Measurements from ENCODE around the gene CCM2.

CCM2 gene

GRCh38 chr7:45048748-45049147, 48.7 kb downstream of the CCM2 start:
- TF ChIP-seq Cebpa-rat (IDR thresholded peaks at IDR 0.05) = no peak
- Histone ChIP-seq H3K4me1 (peaks cover 16 to 44% (median 33%) of the 10 kb centered on the region in 10 experiments; a peak in 19 of 20 replicates), H3K27ac (no peak overlapping the region), H3K27me3 (no peaks in the 10 kb centered on the region), H3K9ac (no peak overlapping the region), H3K9me3 (replicated peaks in 1 of 11) (peaks cover 0 to 7% (median 0%) of the 10 kb centered on the region in 11 experiments; a peak in 2 of 22 replicates), H3K36me3 (peaks cover 68 to 100% (median 88%) of the 10 kb centered on the region in 11 experiments), H4K20me1 (peaks cover 29 to 99% (median 60%) of the 10 kb centered on the region in 11 experiments), H3K4me3 (no peak overlapping the region), H3K4me2 (no peak overlapping the region)

GRCh38 chr7:45050198-45050597, 50.2 kb downstream of the CCM2 start:
- Histone ChIP-seq H3K4me2 (peak overlapping the region in 8 of 11 experiments; percentile 2 to 59 (median 28); a peak in 9 of 22 replicates), H3K36me3 (peaks cover 68 to 99% (median 91%) of the 10 kb centered on the region in 11 experiments), H3K27me3 (no peaks in the 10 kb centered on the region), H3K4me1 (peaks cover 16 to 44% (median 33%) of the 10 kb centered on the region in 10 experiments; a peak in 19 of 20 replicates), H3K27ac (no peak overlapping the region; a peak in 1 of 22 replicates), H3K9ac (no peak overlapping the region), H3K9me3 (replicated peaks in 1 of 11) (peaks cover 0 to 17% (median 4%) of the 10 kb centered on the region in 11 experiments; a peak in 9 of 22 replicates), H4K20me1 (peaks cover 29 to 99% (median 61%) of the 10 kb centered on the region in 11 experiments), H3K4me3 (no peak overlapping the region)
- TF ChIP-seq Cebpa-rat (IDR thresholded peaks at IDR 0.05) = no peak

- Histone ChIP-seq H3K27ac (no peak overlapping the region), H4K20me1 (peaks cover 29 to 100% (median 62%) of the 10 kb centered on the region in 11 experiments), H3K9ac (no peak overlapping the region), H3K4me2 (peak overlapping the region in 8 of 11 experiments; percentile 3 to 59 (median 36); a peak in 14 of 22 replicates), H3K9me3 (replicated peaks in 1 of 11) (peaks cover 0 to 26% (median 7%) of the 10 kb centered on the region in 11 experiments; a peak in 12 of 22 replicates), H3K27me3 (no peaks in the 10 kb centered on the region), H3K4me1 (peaks cover 21 to 44% (median 34%) of the 10 kb centered on the region in 10 experiments; a peak in 19 of 20 replicates), H3K4me3 (no peak overlapping the region), H3K36me3 (peaks cover 71 to 98% (median 87%) of the 10 kb centered on the region in 11 experiments)
- TF ChIP-seq Cebpa-rat (IDR thresholded peaks at IDR 0.05) = no peak
Observed at GRCh38 chr7:45052011-45052410, 52.0 kb downstream of the CCM2 start.

- Histone ChIP-seq H3K27ac (no peak overlapping the region), H3K4me3 (no peak overlapping the region), H3K9me3 (replicated peaks in 1 of 11) (peaks cover 0 to 26% (median 7%) of the 10 kb centered on the region in 11 experiments; a peak in 12 of 22 replicates), H3K36me3 (peaks cover 59 to 94% (median 80%) of the 10 kb centered on the region in 11 experiments), H3K27me3 (no peaks in the 10 kb centered on the region), H3K4me1 (peaks cover 30 to 45% (median 38%) of the 10 kb centered on the region in 10 experiments; a peak in 19 of 20 replicates), H3K4me2 (peak overlapping the region in 1 of 11 experiments; percentile 59; a peak in 1 of 22 replicates), H4K20me1 (peaks cover 29 to 99% (median 65%) of the 10 kb centered on the region in 11 experiments), H3K9ac (no peak overlapping the region)
- TF ChIP-seq Cebpa-rat (IDR thresholded peaks at IDR 0.05) = no peak
Observed at GRCh38 chr7:45053401-45053800, 53.4 kb downstream of the CCM2 start.

GRCh38 chr7:45053941-45054340, 53.9 kb downstream of the CCM2 start:
- peaks cover 0 to 26% (median 7%) of the 10 kb centered on the region in 11 experiments; a peak in 12 of 22 replicates for H3K9me3 ChIP-seq (replicated peaks in 1 of 11)
- H3K27me3 ChIP-seq = no peaks in the 10 kb centered on the region
- peaks cover 29 to 99% (median 63%) of the 10 kb centered on the region in 11 experiments for H4K20me1 ChIP-seq
- no peak overlapping the region for H3K4me2 ChIP-seq
- no peak overlapping the region for H3K4me3 ChIP-seq
- H3K36me3 ChIP-seq = peaks cover 54 to 89% (median 74%) of the 10 kb centered on the region in 11 experiments
- no peak overlapping the region for H3K27ac ChIP-seq
- no peak for TF ChIP-seq Cebpa-rat (IDR thresholded peaks at IDR 0.05)
- peaks cover 26 to 45% (median 37%) of the 10 kb centered on the region in 10 experiments; a peak in 19 of 20 replicates for H3K4me1 ChIP-seq
- H3K9ac ChIP-seq = no peak overlapping the region

- no peaks in the 10 kb centered on the region for H3K27me3 ChIP-seq
- peaks cover 50 to 89% (median 69%) of the 10 kb centered on the region in 11 experiments for H3K36me3 ChIP-seq
- no peak overlapping the region for H3K4me3 ChIP-seq
- TF ChIP-seq Cebpa-rat (IDR thresholded peaks at IDR 0.05) = no peak
- H3K9ac ChIP-seq = no peak overlapping the region
- peaks cover 29 to 99% (median 65%) of the 10 kb centered on the region in 11 experiments for H4K20me1 ChIP-seq
- no peak overlapping the region for H3K4me2 ChIP-seq
- H3K9me3 ChIP-seq (replicated peaks in 1 of 11) = peaks cover 0 to 26% (median 7%) of the 10 kb centered on the region in 11 experiments; a peak in 12 of 22 replicates
- H3K27ac ChIP-seq = no peak overlapping the region
- peaks cover 23 to 44% (median 33%) of the 10 kb centered on the region in 10 experiments; a peak in 19 of 20 replicates for H3K4me1 ChIP-seq
Observed at GRCh38 chr7:45054442-45054841, 54.4 kb downstream of the CCM2 start.

- H3K9ac ChIP-seq = no peak overlapping the region
- H3K9me3 ChIP-seq (replicated peaks in 1 of 11) = peaks cover 0 to 26% (median 7%) of the 10 kb centered on the region in 11 experiments; a peak in 12 of 22 replicates
- peaks cover 27 to 99% (median 64%) of the 10 kb centered on the region in 11 experiments for H4K20me1 ChIP-seq
- H3K4me1 ChIP-seq = peaks cover 22 to 39% (median 29%) of the 10 kb centered on the region in 10 experiments; a peak in 19 of 20 replicates
- no peak overlapping the region for H3K4me2 ChIP-seq
- H3K4me3 ChIP-seq = no peak overlapping the region
- H3K27ac ChIP-seq = no peak overlapping the region
- peaks cover 50 to 89% (median 67%) of the 10 kb centered on the region in 11 experiments for H3K36me3 ChIP-seq
- H3K27me3 ChIP-seq = no peaks in the 10 kb centered on the region
- TF ChIP-seq Cebpa-rat (IDR thresholded peaks at IDR 0.05) = no peak
Observed at GRCh38 chr7:45055016-45055415, 55.0 kb downstream of the CCM2 start.

GRCh38 chr7:45055594-45056219, 55.7 kb downstream of the CCM2 start:
- H3K27me3 ChIP-seq = no peaks in the 10 kb centered on the region
- TF ChIP-seq Cebpa-rat (IDR thresholded peaks at IDR 0.05) = no peak
- no peak overlapping the region for H3K27ac ChIP-seq
- no peak overlapping the region for H3K4me3 ChIP-seq
- H4K20me1 ChIP-seq = peaks cover 27 to 99% (median 64%) of the 10 kb centered on the region in 11 experiments
- peaks cover 15 to 32% (median 23%) of the 10 kb centered on the region in 10 experiments; a peak in 19 of 20 replicates for H3K4me1 ChIP-seq
- H3K36me3 ChIP-seq = peaks cover 45 to 89% (median 63%) of the 10 kb centered on the region in 11 experiments
- H3K9ac ChIP-seq = no peak overlapping the region
- H3K4me2 ChIP-seq = no peak overlapping the region
- H3K9me3 ChIP-seq (replicated peaks in 1 of 11) = peaks cover 0 to 26% (median 7%) of the 10 kb centered on the region in 11 experiments; a peak in 12 of 22 replicates

- Histone ChIP-seq H3K27ac (no peak overlapping the region), H3K4me3 (no peak overlapping the region), H3K9me3 (replicated peaks in 1 of 11) (peaks cover 0 to 26% (median 7%) of the 10 kb centered on the region in 11 experiments; a peak in 12 of 22 replicates), H4K20me1 (peaks cover 18 to 99% (median 64%) of the 10 kb centered on the region in 11 experiments; a peak in 21 of 22 replicates), H3K4me2 (peak overlapping the region in 1 of 11 experiments; percentile 0; a peak in 1 of 22 replicates), H3K36me3 (peaks cover 45 to 89% (median 69%) of the 10 kb centered on the region in 11 experiments), H3K9ac (no peak overlapping the region), H3K27me3 (no peaks in the 10 kb centered on the region), H3K4me1 (peaks cover 0 to 31% (median 9%) of the 10 kb centered on the region in 10 experiments; a peak in 15 of 20 replicates)
- TF ChIP-seq Cebpa-rat (IDR thresholded peaks at IDR 0.05) = no peak
Observed at GRCh38 chr7:45057878-45058277, 57.9 kb downstream of the CCM2 start.

Data from BLaER1 treated with 17β-estradiol and CSF1 and Interleukin-3, amounts not matched to agents 10 nM and 100 nM (cell line).